ENCODE measurements around the gene GOLGA3.

GOLGA3 gene

GRCh38 chr12:132834181-132834711, 5.6 kb upstream of the GOLGA3 start:
- no peak for TF ChIP-seq CTCF (IDR thresholded peaks at IDR 0.05; ENCODE audit: extremely low read depth, missing control alignments)

DNA sequence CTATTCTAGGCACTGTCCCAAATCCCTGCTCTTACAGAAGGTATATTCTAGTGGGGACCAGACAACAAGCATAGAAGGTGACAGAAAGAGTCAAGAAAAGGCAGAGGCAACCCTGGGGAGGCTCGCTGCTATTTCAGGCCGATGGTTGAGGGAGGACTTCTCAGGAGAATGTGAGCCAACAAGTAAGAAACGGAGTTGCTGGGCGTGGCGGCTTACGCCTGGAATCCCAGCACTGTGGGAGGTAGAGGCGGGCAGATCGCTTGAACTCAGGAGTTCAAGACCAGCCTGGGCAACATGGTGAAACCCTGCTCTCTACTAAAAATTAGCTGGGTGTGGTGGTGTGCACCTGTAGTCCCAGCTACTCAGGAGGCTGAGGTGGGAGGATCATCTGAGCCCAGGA, 4.7 kb upstream of the GOLGA3 start:
- no peak for TF ChIP-seq CTCF (IDR thresholded peaks at IDR 0.05; ENCODE audit: extremely low read depth, missing control alignments)
- no peak for DNase-seq (ENCODE audit: low spot score)

More at GRCh38 chr12:132834181-132834711, 5.6 kb upstream of the GOLGA3 start:
- no peak for DNase-seq (ENCODE audit: low spot score)

DNA sequence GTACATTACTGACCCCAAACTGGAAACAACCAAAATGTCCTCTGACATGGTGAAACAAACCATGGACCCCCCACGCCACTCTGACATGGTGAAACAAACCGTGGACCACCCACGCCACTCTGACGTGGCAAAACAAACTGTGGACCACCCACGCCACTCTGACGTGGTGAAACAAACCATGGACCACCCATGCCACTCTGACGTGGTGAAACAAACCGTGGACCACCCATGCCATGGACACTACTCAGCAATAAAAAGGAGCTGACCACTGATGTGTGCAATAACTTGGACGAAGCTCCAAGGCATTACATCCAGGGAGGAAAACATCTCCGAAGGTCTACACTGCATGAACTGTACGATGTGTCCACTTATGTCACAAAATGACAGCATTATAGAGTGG, 3.1 kb upstream of the GOLGA3 start:
- DNase-seq (ENCODE audit: low spot score) = no peak
- TF ChIP-seq CTCF (IDR thresholded peaks at IDR 0.05; ENCODE audit: extremely low read depth, missing control alignments) = no peak

DNA sequence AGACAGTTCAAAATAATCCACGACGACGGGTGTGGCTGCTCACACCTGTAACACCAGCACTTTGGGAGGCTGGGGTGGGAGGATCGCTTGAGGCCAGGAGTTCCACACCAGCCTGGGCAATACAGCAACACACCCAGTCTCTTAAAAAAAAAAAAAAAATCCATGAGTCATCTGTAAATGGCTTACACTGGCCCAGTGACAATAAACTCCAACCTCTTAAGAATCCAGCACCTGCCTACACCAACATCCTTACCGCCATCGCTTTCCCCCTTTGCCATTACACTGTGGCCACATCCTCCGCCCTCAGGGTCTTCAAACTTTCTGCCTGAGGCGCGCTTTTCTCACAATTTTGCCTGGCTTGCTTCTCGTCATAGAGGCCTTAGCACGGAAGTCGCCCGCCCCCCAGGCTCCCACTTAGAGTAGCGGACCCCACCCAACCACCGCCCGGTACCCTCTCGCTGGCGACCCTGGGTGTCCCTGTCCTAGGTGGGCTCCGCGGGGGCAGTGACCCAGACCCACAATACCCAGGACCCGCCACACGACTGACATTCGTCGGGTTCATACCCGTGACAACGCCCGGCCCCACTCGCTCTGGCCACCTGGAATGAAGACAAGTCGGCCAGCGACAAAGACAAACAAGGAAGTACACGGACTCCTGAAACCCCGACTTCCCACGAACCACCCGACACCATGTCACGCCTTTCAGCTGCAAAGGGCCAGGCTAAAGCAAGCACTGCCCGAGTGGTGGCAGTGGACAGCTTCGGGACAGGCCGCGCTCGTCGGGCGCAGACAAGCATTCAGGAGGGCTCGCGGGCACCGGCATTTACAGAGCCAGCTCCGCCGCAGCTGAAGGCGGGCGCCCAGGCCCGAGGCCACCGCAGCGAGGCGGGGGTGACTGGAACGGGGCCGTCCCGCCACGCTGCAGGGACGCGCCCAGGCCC, 636 bp downstream of the GOLGA3 start:
- DNase-seq (ENCODE audit: low spot score) = peak; percentile 59
- TF ChIP-seq CTCF (IDR thresholded peaks at IDR 0.05; ENCODE audit: extremely low read depth, missing control alignments) = no peak

- DNase-seq (ENCODE audit: low spot score) = no peak
- no peak for TF ChIP-seq CTCF (IDR thresholded peaks at IDR 0.05; ENCODE audit: extremely low read depth, missing control alignments)
Measured at GRCh38 chr12:132825861-132826260, 2.8 kb downstream of the GOLGA3 start.

DNA sequence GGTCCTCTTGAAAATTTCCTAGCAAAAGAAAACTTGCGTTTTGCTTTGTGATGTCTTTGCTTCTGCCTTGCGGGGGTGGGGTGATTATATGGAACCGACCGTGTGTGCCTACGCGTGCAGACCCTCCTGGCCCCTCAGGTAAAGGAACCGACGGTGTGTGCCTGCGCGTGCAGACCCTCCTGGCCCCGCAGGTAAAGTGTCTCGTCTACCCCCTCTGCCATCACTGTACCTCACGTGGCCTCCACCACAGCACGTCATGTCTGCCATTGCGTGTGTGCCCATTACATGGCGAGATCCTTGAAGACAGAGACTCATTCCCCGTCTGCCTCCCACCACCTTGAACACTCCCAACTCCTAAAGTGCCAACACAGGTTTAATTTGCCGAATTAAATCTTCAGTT, 3.6 kb downstream of the GOLGA3 start:
- no peak for DNase-seq (ENCODE audit: low spot score)
- no peak for TF ChIP-seq CTCF (IDR thresholded peaks at IDR 0.05; ENCODE audit: extremely low read depth, missing control alignments)

- TF ChIP-seq CTCF (IDR thresholded peaks at IDR 0.05; ENCODE audit: extremely low read depth, missing control alignments) = no peak
- DNase-seq (ENCODE audit: low spot score) = no peak
Measured at GRCh38 chr12:132824053-132824452, 4.6 kb downstream of the GOLGA3 start.
